Activated CD8-positive, alpha-beta memory T cell treated with anti-CD3 and anti-CD28 coated beads, Interleukin-2, amount 10 ng/mL, durations not matched to agents 7 days and 5 days (primary cell): Measurements from ENCODE around the gene GPRASP2. TPM values are rescaled to one million over a fixed set of nuclear protein-coding genes. Genes with fewer than 3 reads are reported as not detected.

Experiments used
- total RNA-seq, 2 experiments: library from RNA; stranded (reverse); gene quantifications; one replicate each; pipeline ENCODE4 v1.2.3, GENCODE V29; 2021

GPRASP2 gene
- total RNA-seq, 2 experiments from 2014 or later, result 0.15 to 0.21 TPM

Other genes starting within 250 kb of the GPRASP2 start
- not detected for gene TCP11X2, start 240.6 kb upstream of the GPRASP2 start, total RNA-seq
- under 1 TPM; 0.56 to 0.76 TPM for gene TMSB15A, start 195.7 kb upstream of the GPRASP2 start, total RNA-seq
- gene ARMCX5, start 112.9 kb upstream of the GPRASP2 start, total RNA-seq, result 1 to 10 TPM; 4.5 to 5.0 TPM
- 1 to 10 TPM in 1 of 2 experiments, under 1 TPM in 1; 0.37 to 1.7 TPM for gene GPRASP1, start 61.0 kb upstream of the GPRASP2 start, total RNA-seq
- 1 to 10 TPM; 2.0 to 2.4 TPM for gene GPRASP3, start 8.3 kb downstream of the GPRASP2 start, total RNA-seq
- under 1 TPM; 0.33 to 0.55 TPM for gene RAB40AL, start 224.8 kb downstream of the GPRASP2 start, total RNA-seq